Measurements from ENCODE around the gene ACVR2A.

Gene ACVR2A

DNA sequence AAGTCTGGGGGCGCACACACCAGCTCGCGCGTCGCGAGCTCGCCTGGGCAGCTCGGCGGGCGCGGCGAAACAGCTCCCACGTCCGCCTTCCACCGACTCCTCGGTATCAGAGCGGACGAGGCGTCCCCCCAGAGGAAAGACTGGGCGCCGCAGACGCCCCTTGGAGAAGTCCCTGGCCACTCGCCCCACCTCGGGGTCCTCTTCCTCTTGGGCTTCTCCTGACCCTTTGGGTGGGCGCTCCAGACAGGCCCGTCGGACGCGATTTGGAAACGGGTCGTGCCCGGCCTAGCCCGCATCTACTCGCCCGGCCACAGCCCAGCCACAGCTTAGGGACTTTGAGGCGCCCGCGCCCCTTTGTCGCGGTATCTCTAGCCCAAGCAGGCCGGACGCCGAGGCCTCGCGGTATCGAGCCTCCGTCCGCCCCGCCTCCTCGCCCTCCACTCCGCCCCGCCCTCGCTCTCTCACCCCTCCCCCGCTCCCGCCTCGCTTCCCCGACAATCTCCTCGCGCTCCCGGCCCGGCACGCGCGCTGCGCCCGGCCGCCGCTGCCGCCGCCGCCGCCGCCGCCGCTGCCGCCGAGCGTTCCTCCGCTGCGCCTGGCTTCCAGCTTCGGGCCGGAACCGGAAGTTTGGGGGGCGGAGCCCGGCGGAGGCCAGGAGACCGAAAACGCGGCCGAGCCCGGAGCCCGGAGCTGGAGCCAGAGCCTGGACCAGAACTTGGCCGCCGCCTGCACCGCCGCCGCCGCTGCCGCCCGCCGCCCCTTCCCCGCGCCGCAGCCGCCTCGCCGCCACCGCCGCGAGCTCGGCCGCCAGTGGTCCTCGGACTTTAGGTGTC is 749 bp upstream of the ACVR2A start:
- peak overlapping the region; percentile 74 for H3K4me3 ChIP-seq (ENCODE audit: low read depth, low read length)
- DNase-seq (ENCODE audit: low read depth) = peak; percentile 76
- TF ChIP-seq CTCF (IDR thresholded peaks at IDR 0.05; ENCODE audit: low read depth, low read length, missing control alignments) = peak; percentile 32
- in situ Hi-C loops (cut with HindIII; ENCODE audit: low sequenced_read_pairs) = no loop called here

- in situ Hi-C loops (cut with HindIII; ENCODE audit: low sequenced_read_pairs) = no loop called here
- TF ChIP-seq CTCF (IDR thresholded peaks at IDR 0.05; ENCODE audit: low read depth, low read length, missing control alignments) = no peak
- DNase-seq (ENCODE audit: low read depth) = no peak
These were observed 662 bp downstream of the ACVR2A start for GRCh38 chr2:147845411-147845971.

DNA sequence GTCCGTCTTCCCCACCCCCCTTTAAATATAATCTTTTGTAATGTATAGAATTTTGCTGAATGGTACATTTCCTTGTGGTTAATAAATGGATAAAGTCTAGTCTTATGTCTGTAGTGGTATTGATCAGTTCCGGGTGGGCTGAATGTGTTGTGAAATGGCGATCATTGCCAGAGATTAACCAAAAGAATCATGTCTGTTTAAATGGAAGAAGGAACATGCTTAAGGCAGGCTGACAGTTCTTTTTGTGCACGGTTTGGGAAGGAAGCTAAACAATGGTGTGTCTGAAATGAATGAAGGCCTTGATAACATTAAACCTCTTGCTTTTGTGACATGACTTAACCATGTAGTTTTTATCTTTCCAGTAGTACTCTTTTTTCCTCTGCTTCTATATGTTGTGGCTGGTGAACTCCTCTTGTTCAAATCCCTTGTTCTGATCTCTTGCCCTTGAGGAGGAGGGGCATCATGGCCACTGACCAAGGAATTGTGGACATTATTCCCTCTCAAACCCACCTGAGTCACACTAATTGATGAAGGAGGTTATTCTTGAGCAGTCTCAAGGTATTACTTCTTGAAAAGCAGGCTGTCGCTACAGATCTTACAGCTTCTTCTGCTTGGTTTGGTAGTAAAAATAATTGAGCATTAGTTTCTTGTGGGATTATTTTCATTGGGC is 1.7 kb downstream of the ACVR2A start:
- in situ Hi-C loops (cut with HindIII; ENCODE audit: low sequenced_read_pairs) = no loop called here
- TF ChIP-seq CTCF (IDR thresholded peaks at IDR 0.05; ENCODE audit: low read depth, low read length, missing control alignments) = no peak
- H3K4me3 ChIP-seq (ENCODE audit: low read depth, low read length) = peak overlapping the region; percentile 74
- DNase-seq (ENCODE audit: low read depth) = no peak

More at GRCh38 chr2:147845411-147845971, 662 bp downstream of the ACVR2A start:
- peak overlapping the region; percentile 74 for H3K4me3 ChIP-seq (ENCODE audit: low read depth, low read length)

GRCh38 chr2:147847746-147848391 is 3.0 kb downstream of the ACVR2A start:
- in situ Hi-C loops (cut with HindIII; ENCODE audit: low sequenced_read_pairs) = no loop called here
- DNase-seq (ENCODE audit: low read depth) = no peak
- no peak for TF ChIP-seq CTCF (IDR thresholded peaks at IDR 0.05; ENCODE audit: low read depth, low read length, missing control alignments)
- H3K4me3 ChIP-seq (ENCODE audit: low read depth, low read length) = no peak overlapping the region

DNA sequence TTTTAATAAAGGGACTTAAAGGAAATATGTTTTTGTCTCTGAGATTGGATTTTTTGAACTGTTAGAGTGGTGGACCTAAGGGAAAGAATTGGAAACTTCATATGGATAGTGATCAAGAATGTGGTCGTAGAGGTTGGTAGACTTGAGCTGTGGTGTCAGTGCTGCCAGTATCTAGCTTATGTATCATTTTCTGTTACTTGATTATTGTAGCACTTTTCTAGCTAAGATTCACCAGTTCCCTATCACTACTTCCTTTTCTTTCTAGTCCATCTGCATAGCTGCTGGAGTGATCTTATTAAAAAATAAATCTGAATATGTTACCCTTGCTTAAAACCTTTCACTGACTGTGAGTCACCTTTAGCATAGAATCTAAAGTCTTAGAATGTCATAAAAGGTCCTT is 6.0 kb downstream of the ACVR2A start:
- in situ Hi-C loops (cut with HindIII; ENCODE audit: low sequenced_read_pairs) = no loop called here
- DNase-seq (ENCODE audit: low read depth) = no peak
- H3K4me3 ChIP-seq (ENCODE audit: low read depth, low read length) = no peak overlapping the region
- no peak for TF ChIP-seq CTCF (IDR thresholded peaks at IDR 0.05; ENCODE audit: low read depth, low read length, missing control alignments)

DNA sequence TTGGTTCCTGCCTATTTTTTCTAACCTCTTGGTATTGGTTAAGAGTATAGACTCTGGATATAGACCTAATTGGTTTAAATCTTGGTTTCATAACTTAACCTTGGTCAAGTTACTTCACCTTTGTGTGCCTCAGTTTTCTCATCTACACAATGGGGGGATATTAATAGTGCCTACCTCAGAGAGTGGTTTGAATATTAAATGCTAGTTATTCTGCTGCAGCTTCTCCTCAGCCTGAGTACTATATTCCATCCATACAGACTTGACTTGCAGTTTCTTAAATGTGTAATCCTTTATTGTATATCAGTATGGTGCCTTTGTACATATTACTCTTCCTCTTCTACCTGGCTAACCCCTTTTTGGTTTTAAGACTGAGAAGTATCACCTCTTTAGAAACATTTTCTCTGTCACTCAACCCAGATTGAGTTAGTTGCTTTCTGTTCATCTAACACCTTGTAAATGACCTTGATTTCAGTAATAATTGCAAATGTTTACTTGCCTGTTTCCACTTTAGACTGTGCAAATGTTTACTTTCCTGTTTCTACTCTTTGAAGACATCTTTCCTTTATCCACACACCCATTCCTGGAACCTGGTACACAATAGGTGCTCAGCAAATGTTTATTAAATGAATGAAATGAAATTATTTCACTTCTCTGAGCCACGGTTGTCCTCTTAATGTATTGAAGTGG is 6.6 kb downstream of the ACVR2A start:
- TF ChIP-seq CTCF (IDR thresholded peaks at IDR 0.05; ENCODE audit: low read depth, low read length, missing control alignments) = no peak
- in situ Hi-C loops (cut with HindIII; ENCODE audit: low sequenced_read_pairs) = no loop called here
- DNase-seq (ENCODE audit: low read depth) = no peak
- no peak overlapping the region for H3K4me3 ChIP-seq (ENCODE audit: low read depth, low read length)

Measured in astrocyte of the cerebellum (primary cell).